ENCODE measurements around the gene PMEPA1.

The PMEPA1 gene

GRCh38 chr20:57661746-57662455 is 47.9 kb downstream of the PMEPA1 start:
- no peak for DNase-seq (ENCODE audit: low spot score)

- DNase-seq (ENCODE audit: low spot score), result no peak
Measured at GRCh38 chr20:57660922-57661745, 48.7 kb downstream of the PMEPA1 start.

- no peak for DNase-seq (ENCODE audit: low spot score)
Measured at GRCh38 chr20:57660181-57660921, 49.5 kb downstream of the PMEPA1 start.

- DNase-seq (ENCODE audit: low spot score), result peak; percentile 12
Measured at GRCh38 chr20:57659517-57660180, 50.2 kb downstream of the PMEPA1 start.

GRCh38 chr20:57658833-57659516 is 50.8 kb downstream of the PMEPA1 start:
- peak; percentile 29 for DNase-seq (ENCODE audit: low spot score)

GRCh38 chr20:57658447-57658832 is 51.4 kb downstream of the PMEPA1 start:
- peak; percentile 1 for DNase-seq (ENCODE audit: low spot score)

- peak; percentile 6 for DNase-seq (ENCODE audit: low spot score)
Measured at GRCh38 chr20:57657535-57658446, 52.0 kb downstream of the PMEPA1 start.

- peak; percentile 5 for DNase-seq (ENCODE audit: low spot score)
Measured at GRCh38 chr20:57656821-57657534, 52.8 kb downstream of the PMEPA1 start.

- peak; percentile 5 for DNase-seq (ENCODE audit: low spot score)
Measured at GRCh38 chr20:57656252-57656820, 53.5 kb downstream of the PMEPA1 start.

GRCh38 chr20:57655809-57656155 is 54.0 kb downstream of the PMEPA1 start:
- DNase-seq (ENCODE audit: low spot score), result peak; percentile 7

- peak; percentile 51 for DNase-seq (ENCODE audit: low spot score)
Measured at GRCh38 chr20:57654998-57655808, 54.6 kb downstream of the PMEPA1 start.

- DNase-seq (ENCODE audit: low spot score), result peak; percentile 96
Measured at GRCh38 chr20:57654363-57654997, 55.3 kb downstream of the PMEPA1 start.

GRCh38 chr20:57653910-57654309 is 55.9 kb downstream of the PMEPA1 start:
- DNase-seq (ENCODE audit: low spot score), result no peak

- peak; percentile 7 for DNase-seq (ENCODE audit: low spot score)
Measured at GRCh38 chr20:57653546-57653900, 56.3 kb downstream of the PMEPA1 start.

- DNase-seq (ENCODE audit: low spot score), result peak; percentile 11
Measured at GRCh38 chr20:57652606-57653545, 56.9 kb downstream of the PMEPA1 start.

GRCh38 chr20:57651881-57652605 is 57.8 kb downstream of the PMEPA1 start:
- peak; percentile 8 for DNase-seq (ENCODE audit: low spot score)
